Neural cell (in vitro differentiated cells): ENCODE results near the gene SLC25A3. TPM values are rescaled to one million over a fixed set of nuclear protein-coding genes. Genes with fewer than 3 reads are reported as not detected.

Experiments used
- H2AFZ ChIP-seq: fragments of 200-600, 300-800 bp; sonication (generic), shearing (Covaris generic); 2 replicates; pipeline ENCODE4 v1.6.0; 2014; ENCODE audit warnings: low read depth, mild to moderate bottlenecking, antibody characterized with exemption, low read length, moderate library complexity
- H3F3A ChIP-seq: fragments of 200-600 bp; shearing (Covaris generic); 2 replicates; pipeline ENCODE4 v1.6.1; 2016; ENCODE audit warnings: mild to moderate bottlenecking, moderate library complexity, mixed read lengths, antibody characterized with exemption, low read length; ENCODE audit not compliant: insufficient read depth, poor library complexity, severe bottlenecking
- H3K27ac ChIP-seq: fragments of 200-600, 300-800 bp; sonication (generic), shearing (Covaris generic); 2 replicates; pipeline ENCODE4 v1.5.1; 2014; ENCODE audit warnings: mild to moderate bottlenecking, low read length, moderate library complexity
- H3K27me3 ChIP-seq: fragments of 300-800, 200-600 bp; sonication (generic), shearing (Covaris generic); 2 replicates; pipeline ENCODE4 v1.6.0; 2014; ENCODE audit warnings: mild to moderate bottlenecking, low read depth, low read length, moderate library complexity; ENCODE audit not compliant: insufficient read depth
- H3K36me3 ChIP-seq: fragments of 300-800, 200-600 bp; sonication (generic), shearing (Covaris generic); 2 replicates; pipeline ENCODE4 v1.5.1; 2014; ENCODE audit warnings: mild to moderate bottlenecking, antibody characterized with exemption, low read length, moderate library complexity; ENCODE audit not compliant: insufficient read depth
- H3K4me2 ChIP-seq: fragments of 300-800, 200-600 bp; sonication (generic), shearing (Covaris generic); 2 replicates; pipeline ENCODE4 v1.6.0; 2014; ENCODE audit warnings: mild to moderate bottlenecking, low read length
- H3K4me3 ChIP-seq: fragments of 300-800, 200-600 bp; sonication (generic), shearing (Covaris generic); 2 replicates; pipeline ENCODE4 v1.5.1; 2014; ENCODE audit warnings: mild to moderate bottlenecking, low read length, moderate library complexity
- H3K79me2 ChIP-seq: fragments of 200-600 bp; shearing (Covaris generic); replicated peaks from 2 replicates; pipeline ENCODE4 v1.6.0; 2014; ENCODE audit warnings: mild to moderate bottlenecking, low read length, moderate library complexity; ENCODE audit not compliant: insufficient read depth
- H3K9ac ChIP-seq: fragments of 300-800, 200-600 bp; sonication (generic), shearing (Covaris generic); 2 replicates; pipeline ENCODE4 v1.6.1; 2016; ENCODE audit warnings: mild to moderate bottlenecking, low read length, mixed read lengths
- H3K9me2 ChIP-seq: fragments of 200-600 bp; shearing (Covaris generic); 2 replicates; pipeline ENCODE4 v1.6.1; 2016; ENCODE audit warnings: mild to moderate bottlenecking, low read length, mixed read lengths; ENCODE audit not compliant: insufficient read depth
- H3K9me3 ChIP-seq: fragments of 200-600, 300-800 bp; sonication (generic), shearing (Covaris generic); 2 replicates; pipeline ENCODE4 v1.6.1; 2016; ENCODE audit warnings: mild to moderate bottlenecking, mixed run types, low read length, moderate library complexity, mixed read lengths
- H4K20me1 ChIP-seq: fragments of 200-600 bp; shearing (Covaris generic); 2 replicates; pipeline ENCODE4 v1.6.1; 2016; ENCODE audit warnings: mild to moderate bottlenecking, mixed run types; ENCODE audit not compliant: insufficient read depth
- EP300 ChIP-seq: fragments of 450-650 bp; conservative IDR thresholded peaks from 2 replicates; pipeline ENCODE4 v1.6.1; 2014; ENCODE audit warnings: antibody characterized with exemption, mild to moderate bottlenecking, moderate library complexity; ENCODE audit not compliant: poor library complexity, severe bottlenecking
- EZH2 ChIP-seq: fragments of 200-600, 300-800 bp; shearing (Covaris generic), sonication (generic); IDR thresholded peaks from 2 replicates; pipeline ENCODE4 v1.6.1; 2014; ENCODE audit warnings: antibody characterized with exemption, low read length, borderline replicate concordance, mild to moderate bottlenecking; ENCODE audit not compliant: insufficient read depth, poor library complexity, severe bottlenecking
- MXI1 ChIP-seq: fragments of 450-650 bp; conservative IDR thresholded peaks from 2 replicates; pipeline ENCODE4 v1.6.1; 2014; ENCODE audit warnings: antibody characterized with exemption, mild to moderate bottlenecking; ENCODE audit not compliant: poor library complexity, severe bottlenecking
- POLR2AphosphoS5 ChIP-seq: IDR thresholded peaks from 2 replicates; pipeline ENCODE4 v1.6.1; 2012
- RAD21 ChIP-seq: fragments of 450-650 bp; conservative IDR thresholded peaks from 2 replicates; pipeline ENCODE4 v1.6.1; 2014; ENCODE audit warnings: antibody characterized with exemption, mild to moderate bottlenecking, moderate library complexity
- SMC3 ChIP-seq: fragments of 450-650 bp; conservative IDR thresholded peaks from 2 replicates; pipeline ENCODE4 v1.6.1; 2014; ENCODE audit warnings: antibody characterized with exemption, mild to moderate bottlenecking, moderate library complexity; ENCODE audit not compliant: poor library complexity
- TAF1 ChIP-seq: IDR thresholded peaks from 2 replicates; pipeline ENCODE4 v1.6.1; 2012; ENCODE audit warnings: low read depth
- polyA plus RNA-seq: library from polyadenylated mRNA; depleted of rRNA; stranded (reverse); fragments of >200 nt; gene quantifications from 2 replicates; pipeline ENCODE4 v1.2.3, GENCODE V29; 2014
- TF ChIP-seq, protein P1 (sequence below): fragments of 450-650 bp; IDR thresholded peaks from 2 replicates; pipeline ENCODE4 v1.5.1; 2014; ENCODE audit warnings: antibody characterized with exemption, mild to moderate bottlenecking, moderate library complexity; ENCODE audit not compliant: poor library complexity, severe bottlenecking
- TF ChIP-seq, protein P2 (sequence below): IDR thresholded peaks from 2 replicates; pipeline ENCODE4 v1.6.1; 2012; ENCODE audit warnings: borderline replicate concordance

SLC25A3 gene
- polyA plus RNA-seq, 1 donor from 2014 or later = 655 TPM

GRCh38 chr12:98579347-98579746 is 14.1 kb upstream of the SLC25A3 start:
- Histone ChIP-seq H2AFZ (no peak overlapping the region), H3F3A (no peaks in the 10 kb centered on the region), H3K36me3 (no peaks in the 10 kb centered on the region), H3K27me3 (no peaks in the 10 kb centered on the region), H3K9ac (no peak overlapping the region), H4K20me1 (no peaks in the 10 kb centered on the region), H3K9me2 (no peaks in the 10 kb centered on the region), H3K4me2 (no peak overlapping the region), H3K9me3 (no peaks in the 10 kb centered on the region), H3K27ac (no peak overlapping the region), H3K79me2 (no peaks in the 10 kb centered on the region), H3K4me3 (no peak overlapping the region)
- TF ChIP-seq TAF1 (no peak), EZH2 (no peak), MXI1 (no peak), EP300 (no peak), RAD21 (no peak), POLR2AphosphoS5 (no peak), SMC3 (no peak)
- TF ChIP-seq, protein P1, sequence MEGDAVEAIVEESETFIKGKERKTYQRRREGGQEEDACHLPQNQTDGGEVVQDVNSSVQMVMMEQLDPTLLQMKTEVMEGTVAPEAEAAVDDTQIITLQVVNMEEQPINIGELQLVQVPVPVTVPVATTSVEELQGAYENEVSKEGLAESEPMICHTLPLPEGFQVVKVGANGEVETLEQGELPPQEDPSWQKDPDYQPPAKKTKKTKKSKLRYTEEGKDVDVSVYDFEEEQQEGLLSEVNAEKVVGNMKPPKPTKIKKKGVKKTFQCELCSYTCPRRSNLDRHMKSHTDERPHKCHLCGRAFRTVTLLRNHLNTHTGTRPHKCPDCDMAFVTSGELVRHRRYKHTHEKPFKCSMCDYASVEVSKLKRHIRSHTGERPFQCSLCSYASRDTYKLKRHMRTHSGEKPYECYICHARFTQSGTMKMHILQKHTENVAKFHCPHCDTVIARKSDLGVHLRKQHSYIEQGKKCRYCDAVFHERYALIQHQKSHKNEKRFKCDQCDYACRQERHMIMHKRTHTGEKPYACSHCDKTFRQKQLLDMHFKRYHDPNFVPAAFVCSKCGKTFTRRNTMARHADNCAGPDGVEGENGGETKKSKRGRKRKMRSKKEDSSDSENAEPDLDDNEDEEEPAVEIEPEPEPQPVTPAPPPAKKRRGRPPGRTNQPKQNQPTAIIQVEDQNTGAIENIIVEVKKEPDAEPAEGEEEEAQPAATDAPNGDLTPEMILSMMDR = no peak
- TF ChIP-seq, protein P2, sequence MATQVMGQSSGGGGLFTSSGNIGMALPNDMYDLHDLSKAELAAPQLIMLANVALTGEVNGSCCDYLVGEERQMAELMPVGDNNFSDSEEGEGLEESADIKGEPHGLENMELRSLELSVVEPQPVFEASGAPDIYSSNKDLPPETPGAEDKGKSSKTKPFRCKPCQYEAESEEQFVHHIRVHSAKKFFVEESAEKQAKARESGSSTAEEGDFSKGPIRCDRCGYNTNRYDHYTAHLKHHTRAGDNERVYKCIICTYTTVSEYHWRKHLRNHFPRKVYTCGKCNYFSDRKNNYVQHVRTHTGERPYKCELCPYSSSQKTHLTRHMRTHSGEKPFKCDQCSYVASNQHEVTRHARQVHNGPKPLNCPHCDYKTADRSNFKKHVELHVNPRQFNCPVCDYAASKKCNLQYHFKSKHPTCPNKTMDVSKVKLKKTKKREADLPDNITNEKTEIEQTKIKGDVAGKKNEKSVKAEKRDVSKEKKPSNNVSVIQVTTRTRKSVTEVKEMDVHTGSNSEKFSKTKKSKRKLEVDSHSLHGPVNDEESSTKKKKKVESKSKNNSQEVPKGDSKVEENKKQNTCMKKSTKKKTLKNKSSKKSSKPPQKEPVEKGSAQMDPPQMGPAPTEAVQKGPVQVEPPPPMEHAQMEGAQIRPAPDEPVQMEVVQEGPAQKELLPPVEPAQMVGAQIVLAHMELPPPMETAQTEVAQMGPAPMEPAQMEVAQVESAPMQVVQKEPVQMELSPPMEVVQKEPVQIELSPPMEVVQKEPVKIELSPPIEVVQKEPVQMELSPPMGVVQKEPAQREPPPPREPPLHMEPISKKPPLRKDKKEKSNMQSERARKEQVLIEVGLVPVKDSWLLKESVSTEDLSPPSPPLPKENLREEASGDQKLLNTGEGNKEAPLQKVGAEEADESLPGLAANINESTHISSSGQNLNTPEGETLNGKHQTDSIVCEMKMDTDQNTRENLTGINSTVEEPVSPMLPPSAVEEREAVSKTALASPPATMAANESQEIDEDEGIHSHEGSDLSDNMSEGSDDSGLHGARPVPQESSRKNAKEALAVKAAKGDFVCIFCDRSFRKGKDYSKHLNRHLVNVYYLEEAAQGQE = no peak

DNA sequence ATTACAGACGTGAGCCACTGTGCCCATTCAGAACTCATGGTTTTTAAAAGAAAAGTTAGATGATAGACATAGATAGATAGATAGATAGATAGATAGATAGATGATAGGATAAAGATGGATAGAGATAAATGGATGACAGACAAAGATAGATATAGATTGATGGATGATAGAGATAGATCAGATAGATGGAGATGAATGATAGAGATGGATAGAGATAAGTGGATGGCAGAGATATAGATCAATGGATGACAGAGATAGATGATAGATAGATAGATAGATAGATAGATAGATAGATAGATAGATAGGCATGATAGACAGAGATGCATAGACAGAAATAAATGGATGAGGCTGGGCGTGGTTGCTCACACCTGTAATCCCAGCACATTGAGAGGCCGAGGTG is 13.7 kb upstream of the SLC25A3 start:
- Histone ChIP-seq H3K27ac (no peak overlapping the region), H3K9ac (no peak overlapping the region), H3K27me3 (no peaks in the 10 kb centered on the region), H4K20me1 (no peaks in the 10 kb centered on the region), H3K36me3 (no peaks in the 10 kb centered on the region), H3K4me2 (no peak overlapping the region), H3K4me3 (no peak overlapping the region), H3K9me3 (no peaks in the 10 kb centered on the region), H3K79me2 (no peaks in the 10 kb centered on the region), H3F3A (no peaks in the 10 kb centered on the region), H2AFZ (no peak overlapping the region), H3K9me2 (no peaks in the 10 kb centered on the region)
- no peak for TF ChIP-seq EP300
- TF ChIP-seq, protein P1 = no peak
- TF ChIP-seq EZH2 = no peak
- no peak for TF ChIP-seq SMC3
- TF ChIP-seq TAF1 = no peak
- TF ChIP-seq, protein P2 = no peak
- no peak for TF ChIP-seq POLR2AphosphoS5
- no peak for TF ChIP-seq MXI1
- no peak for TF ChIP-seq RAD21
